Activated naive CD4-positive, alpha-beta T cell treated with anti-CD3 and anti-CD28 coated beads, Interleukin-2, amount 50 U/mL, for 72 hours (primary cell): ENCODE data around the gene KCNN2. TPM values are rescaled to one million over a fixed set of nuclear protein-coding genes. Genes with fewer than 3 reads are reported as not detected.

ENCODE experiments used
- ATAC-seq, 2 donors: fragments of 150-1000 bp; cut with Tn5 transposase; 2 replicates each; pipeline ENCODE4 v1.10.0; 2021; ENCODE audit warnings: mild to moderate bottlenecking in 2 of 2, moderate library complexity in 2 of 2
- DNase-seq, 2 donors: peaks; one replicate each; pipeline ENCODE4 v3.0.0; 2021 to 2022; ENCODE audit warnings: low spot score in 2 of 2
- H3K27ac Mint-ChIP-seq, 2 donors: one replicate each; pipeline ENCODE4 v1.8.0; 2022; ENCODE audit warnings: mild to moderate bottlenecking in 2 of 2, mixed read lengths in 2 of 2
- H3K36me3 Mint-ChIP-seq, 2 donors: one replicate each; pipeline ENCODE4 v1.8.0; 2022; ENCODE audit warnings: mixed read lengths in 2 of 2
- H3K9me3 Mint-ChIP-seq, 2 donors: one replicate each; pipeline ENCODE4 v1.8.0; 2022; ENCODE audit warnings: mixed read lengths in 2 of 2
- total RNA-seq, 2 donors: library from RNA; stranded (reverse); gene quantifications; one replicate each; pipeline ENCODE4 v1.2.3, GENCODE V29; 2022

The KCNN2 gene
- total RNA-seq, 2 donors from 2014 or later, result not detected

DNA sequence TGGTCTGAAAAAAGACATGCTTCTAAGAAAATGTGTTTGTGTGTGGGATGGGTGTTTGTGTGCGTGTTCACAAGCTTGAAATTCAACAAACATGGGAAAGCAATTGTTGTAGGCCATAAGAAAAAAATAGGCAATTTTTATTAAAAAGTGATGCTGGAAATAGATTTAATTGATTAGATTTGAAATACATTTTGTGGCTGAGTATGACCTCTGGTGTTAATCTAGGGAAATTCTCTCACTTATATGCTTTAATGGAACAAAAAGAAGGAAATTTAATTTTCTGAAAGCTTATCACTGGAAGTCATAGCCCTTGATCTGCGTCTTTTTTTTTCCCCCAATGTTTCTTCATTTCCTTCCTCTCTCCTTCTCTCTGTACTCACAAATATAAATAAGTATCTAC lies 3.5 kb upstream of the KCNN2 start:
- ATAC-seq (no peak), DNase-seq (no peak)
- Mint-ChIP-seq H3K9me3 (peaks cover 0 to 4% of the 10 kb centered on the region in 2 donors), H3K36me3 (peaks cover 0 to 9% of the 10 kb centered on the region in 2 donors), H3K27ac (no peak overlapping the region)

- H3K36me3 Mint-ChIP-seq, result peaks cover 0 to 15% of the 10 kb centered on the region in 2 donors
- no peaks in the 10 kb centered on the region for H3K9me3 Mint-ChIP-seq
- no peak overlapping the region for H3K27ac Mint-ChIP-seq
- DNase-seq, result no peak
- ATAC-seq, result no peak
These were observed 1.5 kb upstream of the KCNN2 start for GRCh38 chr5:114360357-114360756.

GRCh38 chr5:114360816-114361723 lies 800 bp upstream of the KCNN2 start:
- H3K27ac Mint-ChIP-seq, result no peak overlapping the region
- DNase-seq, result peak in 1 of 2 donors; percentile 2
- ATAC-seq, result no peak
- H3K9me3 Mint-ChIP-seq, result no peaks in the 10 kb centered on the region
- peaks cover 0 to 15% of the 10 kb centered on the region in 2 donors for H3K36me3 Mint-ChIP-seq

DNA sequence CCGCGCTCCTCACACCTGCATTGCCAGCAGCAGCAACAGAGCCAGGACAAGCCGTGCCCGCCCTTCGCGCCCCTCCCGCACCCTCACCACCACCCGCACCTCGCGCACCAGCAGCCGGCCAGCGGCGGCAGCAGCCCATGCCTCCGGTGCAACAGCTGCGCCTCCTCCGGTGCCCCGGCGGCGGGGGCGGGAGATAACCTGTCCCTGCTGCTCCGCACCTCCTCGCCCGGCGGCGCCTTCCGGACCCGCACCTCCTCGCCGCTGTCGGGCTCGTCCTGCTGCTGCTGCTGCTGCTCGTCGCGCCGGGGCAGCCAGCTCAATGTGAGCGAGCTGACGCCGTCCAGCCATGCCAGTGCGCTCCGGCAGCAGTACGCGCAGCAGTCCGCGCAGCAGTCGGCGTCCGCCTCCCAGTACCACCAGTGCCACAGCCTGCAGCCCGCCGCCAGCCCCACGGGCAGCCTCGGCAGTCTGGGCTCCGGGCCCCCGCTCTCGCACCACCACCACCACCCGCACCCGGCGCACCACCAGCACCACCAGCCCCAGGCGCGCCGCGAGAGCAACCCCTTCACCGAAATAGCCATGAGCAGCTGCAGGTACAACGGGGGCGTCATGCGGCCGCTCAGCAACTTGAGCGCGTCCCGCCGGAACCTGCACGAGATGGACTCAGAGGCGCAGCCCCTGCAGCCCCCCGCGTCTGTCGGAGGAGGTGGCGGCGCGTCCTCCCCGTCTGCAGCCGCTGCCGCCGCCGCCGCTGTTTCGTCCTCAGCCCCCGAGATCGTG lies 517 bp downstream of the KCNN2 start:
- peaks cover 0 to 15% of the 10 kb centered on the region in 2 donors for H3K36me3 Mint-ChIP-seq
- DNase-seq, result peak in 1 of 2 donors; percentile 4
- ATAC-seq, result peak in 1 of 2 donors; percentile 26
- no peaks in the 10 kb centered on the region for H3K9me3 Mint-ChIP-seq
- no peak overlapping the region for H3K27ac Mint-ChIP-seq

DNA sequence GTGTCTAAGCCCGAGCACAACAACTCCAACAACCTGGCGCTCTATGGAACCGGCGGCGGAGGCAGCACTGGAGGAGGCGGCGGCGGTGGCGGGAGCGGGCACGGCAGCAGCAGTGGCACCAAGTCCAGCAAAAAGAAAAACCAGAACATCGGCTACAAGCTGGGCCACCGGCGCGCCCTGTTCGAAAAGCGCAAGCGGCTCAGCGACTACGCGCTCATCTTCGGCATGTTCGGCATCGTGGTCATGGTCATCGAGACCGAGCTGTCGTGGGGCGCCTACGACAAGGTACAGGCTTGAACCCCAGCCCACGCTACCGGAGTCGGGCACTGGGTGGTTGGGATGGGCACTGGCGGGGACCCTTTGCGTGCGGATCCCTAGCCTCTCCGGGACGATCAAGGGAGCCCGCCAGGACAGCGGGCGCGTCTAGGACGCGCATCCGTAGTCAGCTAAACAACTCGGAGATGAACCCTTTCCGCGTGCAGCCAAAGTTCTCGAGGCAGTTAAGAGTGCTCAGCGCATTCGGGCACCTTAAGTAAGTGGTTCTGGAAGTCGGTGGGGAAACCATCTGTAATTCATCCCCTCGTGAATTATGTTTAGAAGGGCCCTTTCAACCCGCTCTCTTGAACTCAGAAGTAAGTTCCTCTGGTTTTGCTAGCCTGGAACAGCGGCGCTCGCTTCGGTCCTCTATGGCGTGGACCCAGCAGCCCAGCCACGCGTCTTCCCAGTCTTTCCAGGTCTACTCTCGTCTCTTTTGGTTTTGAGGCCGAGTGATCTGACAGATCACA lies 1.3 kb downstream of the KCNN2 start:
- no peak for DNase-seq
- Mint-ChIP-seq H3K27ac (no peak overlapping the region), H3K36me3 (peaks cover 0 to 15% of the 10 kb centered on the region in 2 donors), H3K9me3 (no peaks in the 10 kb centered on the region)
- ATAC-seq, result no peak

GRCh38 chr5:114363837-114364236 lies 2.0 kb downstream of the KCNN2 start:
- H3K9me3 Mint-ChIP-seq, result no peaks in the 10 kb centered on the region
- DNase-seq (no peak), ATAC-seq (no peak)
- H3K36me3 Mint-ChIP-seq, result peaks cover 0 to 15% of the 10 kb centered on the region in 2 donors
- H3K27ac Mint-ChIP-seq, result no peak overlapping the region

DNA sequence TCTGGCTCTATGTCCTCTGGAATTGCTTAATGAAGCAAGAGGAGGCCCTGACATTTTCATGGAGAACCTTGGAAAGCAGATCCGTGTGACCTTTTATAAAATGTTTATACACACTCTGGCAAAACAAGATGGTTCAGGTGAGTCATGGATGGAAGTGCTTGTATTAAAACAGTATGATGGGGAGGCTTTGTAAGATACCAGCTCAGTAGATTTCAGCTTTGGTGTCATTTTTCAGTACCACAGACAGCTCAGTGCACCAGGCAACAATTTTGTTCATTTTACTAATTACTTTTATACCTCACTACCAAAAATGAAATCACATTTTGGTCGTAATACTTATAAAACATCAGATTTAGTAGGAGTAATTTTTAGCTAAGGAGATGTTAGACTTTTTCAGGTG lies 5.2 kb downstream of the KCNN2 start:
- no peak for DNase-seq
- H3K27ac Mint-ChIP-seq, result no peak overlapping the region
- ATAC-seq, result no peak
- peaks cover 0 to 6% of the 10 kb centered on the region in 2 donors for H3K36me3 Mint-ChIP-seq
- H3K9me3 Mint-ChIP-seq, result peaks cover 0 to 7% of the 10 kb centered on the region in 2 donors

DNA sequence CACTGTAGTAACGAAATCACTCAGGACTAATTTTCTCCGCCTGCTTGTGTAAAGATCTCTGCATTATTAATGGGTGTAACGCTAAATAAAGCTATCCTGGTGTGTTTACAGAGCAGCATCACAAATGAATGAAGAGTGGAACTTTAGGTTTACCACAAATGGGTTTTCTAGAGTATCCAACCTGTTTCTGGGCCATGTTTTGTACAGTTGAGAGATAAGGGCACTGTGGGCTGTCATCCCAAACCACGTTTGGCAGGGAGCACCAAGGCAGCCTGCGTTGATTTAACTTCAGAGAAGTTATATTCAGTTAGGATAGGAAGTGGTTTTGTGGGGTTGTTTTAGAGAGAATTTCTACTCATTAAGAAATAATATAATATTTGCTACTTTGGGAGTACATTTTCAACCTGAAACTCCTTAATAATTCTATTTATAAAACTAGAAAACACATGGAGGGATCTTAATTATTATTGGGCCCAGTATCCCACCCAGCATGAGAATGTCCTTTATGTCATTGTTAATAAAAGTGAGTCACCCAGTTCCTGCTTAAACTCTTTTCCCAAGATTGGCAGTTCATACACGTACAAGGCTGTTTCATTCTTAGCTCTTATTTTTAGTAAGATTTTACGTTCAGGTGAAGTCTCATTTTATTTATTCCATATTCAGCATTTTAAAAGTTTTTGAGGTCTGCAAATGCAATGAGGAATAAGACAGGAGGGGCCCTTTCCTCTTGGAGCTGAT lies 8.0 kb downstream of the KCNN2 start:
- ATAC-seq (no peak), DNase-seq (no peak)
- no peak overlapping the region for H3K27ac Mint-ChIP-seq
- H3K36me3 Mint-ChIP-seq, result no peaks in the 10 kb centered on the region
- peaks cover 0 to 7% of the 10 kb centered on the region in 2 donors for H3K9me3 Mint-ChIP-seq

GRCh38 chr5:114377050-114377844 lies 15.4 kb downstream of the KCNN2 start:
- ATAC-seq (no peak), DNase-seq (no peak)
- H3K9me3 Mint-ChIP-seq, result peaks cover 0 to 5% of the 10 kb centered on the region in 2 donors
- H3K27ac Mint-ChIP-seq, result no peak overlapping the region
- no peaks in the 10 kb centered on the region for H3K36me3 Mint-ChIP-seq

DNA sequence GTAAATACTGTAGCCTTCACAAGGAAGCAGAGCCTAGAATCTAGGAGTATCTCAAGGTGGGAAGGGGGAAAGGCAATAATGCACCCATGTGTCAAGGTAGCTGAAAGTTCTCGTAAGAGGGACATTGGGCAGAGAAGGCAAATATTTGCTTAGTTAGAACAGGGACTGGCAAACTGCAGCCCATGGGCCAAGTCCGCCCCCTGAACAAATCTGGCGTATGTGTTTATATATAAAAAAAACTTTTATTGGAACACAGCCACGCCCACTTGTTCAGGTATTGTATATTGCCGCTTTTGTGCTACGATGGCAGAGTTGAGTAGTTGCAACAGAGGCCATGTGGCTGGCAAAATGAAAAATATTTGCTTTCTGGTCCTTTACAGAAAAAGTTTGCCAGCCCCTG lies 16.1 kb downstream of the KCNN2 start:
- DNase-seq (no peak), ATAC-seq (no peak)
- Mint-ChIP-seq H3K36me3 (no peaks in the 10 kb centered on the region), H3K9me3 (peaks cover 0 to 5% of the 10 kb centered on the region in 2 donors), H3K27ac (no peak overlapping the region)

DNA sequence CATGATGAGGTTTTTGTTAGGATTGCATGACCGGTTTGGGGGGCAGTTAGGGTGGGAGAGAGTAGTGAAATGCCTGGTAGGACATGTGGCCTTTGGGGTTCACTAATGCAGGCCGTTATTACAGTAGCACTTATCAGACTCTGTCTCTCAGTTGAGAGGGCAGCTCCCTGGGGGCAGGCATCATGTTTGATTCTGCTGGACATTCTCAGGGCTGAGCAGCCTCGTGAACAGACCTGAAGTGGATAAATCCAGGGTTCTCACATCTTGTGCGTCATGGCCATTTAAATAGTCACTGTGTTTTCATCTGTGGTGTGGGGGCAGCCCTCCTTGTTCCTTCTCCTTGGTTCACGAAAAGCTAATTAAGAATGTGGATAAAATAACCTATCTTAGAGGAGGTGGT lies 18.9 kb downstream of the KCNN2 start:
- peaks cover 0 to 5% of the 10 kb centered on the region in 2 donors for H3K9me3 Mint-ChIP-seq
- no peak for ATAC-seq
- no peak for DNase-seq
- no peaks in the 10 kb centered on the region for H3K36me3 Mint-ChIP-seq
- H3K27ac Mint-ChIP-seq, result no peak overlapping the region

DNA sequence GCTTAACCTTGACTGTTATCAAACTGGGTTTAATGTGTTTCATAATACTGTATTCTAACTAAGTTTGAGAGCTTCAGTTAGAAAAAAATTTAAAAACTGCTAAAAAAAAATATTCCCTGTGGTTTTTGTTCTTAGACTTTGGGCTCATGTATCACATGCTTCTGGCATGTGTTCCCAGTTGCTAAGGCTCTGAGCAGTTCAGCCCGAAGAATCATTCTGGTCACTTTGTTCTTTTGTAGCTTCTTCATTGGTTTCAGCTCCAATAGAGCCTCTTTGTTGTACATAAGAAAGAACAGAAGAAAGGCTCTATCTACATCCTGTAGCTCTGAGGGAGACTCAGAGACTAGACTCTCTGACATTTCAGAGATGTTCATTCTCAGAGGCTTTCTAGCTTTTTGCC lies 25.6 kb downstream of the KCNN2 start:
- no peak for DNase-seq
- no peak overlapping the region for H3K27ac Mint-ChIP-seq
- no peaks in the 10 kb centered on the region for H3K9me3 Mint-ChIP-seq
- H3K36me3 Mint-ChIP-seq, result no peaks in the 10 kb centered on the region
- ATAC-seq, result no peak

- H3K36me3 Mint-ChIP-seq, result no peaks in the 10 kb centered on the region
- no peaks in the 10 kb centered on the region for H3K9me3 Mint-ChIP-seq
- no peak for DNase-seq
- no peak for ATAC-seq
- no peak overlapping the region for H3K27ac Mint-ChIP-seq
These were observed 28.6 kb downstream of the KCNN2 start for GRCh38 chr5:114390431-114390830.

GRCh38 chr5:114391321-114391720 lies 29.5 kb downstream of the KCNN2 start:
- H3K27ac Mint-ChIP-seq, result no peak overlapping the region
- H3K9me3 Mint-ChIP-seq, result no peaks in the 10 kb centered on the region
- ATAC-seq, result no peak

GRCh38 chr5:114393159-114393558 lies 31.3 kb downstream of the KCNN2 start:
- no peak for ATAC-seq
- Mint-ChIP-seq H3K36me3 (no peaks in the 10 kb centered on the region), H3K9me3 (no peaks in the 10 kb centered on the region), H3K27ac (no peak overlapping the region)
- DNase-seq, result no peak

More at GRCh38 chr5:114391321-114391720, 29.5 kb downstream of the KCNN2 start:
- H3K36me3 Mint-ChIP-seq, result no peaks in the 10 kb centered on the region
- DNase-seq, result no peak
